Measurements from ENCODE around the gene VWA5B1. TPM values are rescaled to one million over a fixed set of nuclear protein-coding genes. Genes with fewer than 3 reads are reported as not detected.

Gene VWA5B1
- total RNA-seq, 3 donors from 2014 or later, result not detected

DNA sequence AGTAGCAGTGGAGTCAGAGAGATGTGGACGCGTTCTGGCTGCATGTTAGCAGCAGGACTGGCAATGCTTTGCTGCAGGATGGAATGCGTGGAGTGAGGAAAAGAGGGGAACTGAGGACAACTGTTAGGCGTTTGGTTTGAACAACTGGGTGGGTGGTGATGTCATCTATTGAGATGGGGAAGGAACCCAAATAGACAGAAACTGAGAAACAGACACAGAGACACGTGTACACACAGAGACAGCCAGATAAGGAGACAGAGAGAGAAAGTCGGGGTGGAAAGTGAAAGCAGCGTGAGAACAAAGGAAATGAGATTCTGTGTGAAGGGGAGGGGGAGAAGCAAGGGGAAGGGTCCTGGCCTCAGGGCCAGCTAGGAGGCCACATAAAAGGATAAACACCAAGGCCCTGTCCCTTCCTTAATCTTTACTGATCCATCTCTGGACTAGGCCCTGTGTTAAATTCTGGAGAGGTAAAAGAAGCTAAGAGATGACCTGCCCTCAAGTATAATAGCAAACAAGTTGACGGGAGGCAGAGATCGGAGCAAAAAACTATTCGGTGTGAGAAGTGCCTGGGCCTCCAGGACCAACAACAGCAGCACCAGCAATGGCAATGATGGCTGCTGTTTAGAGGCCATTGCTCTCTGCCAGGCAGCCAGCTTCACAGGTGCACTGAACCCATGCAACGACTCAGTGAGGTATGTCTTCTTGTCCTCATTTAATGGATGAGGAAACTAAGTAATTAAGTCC is 31.6 kb downstream of the VWA5B1 start:
- H3K27me3 Mint-ChIP-seq (ENCODE audit: low read depth), result peaks cover 2% of the 10 kb centered on the region
- ATAC-seq (peak; percentile 76 to 83), DNase-seq (no peak)
- peak overlapping the region; percentile 54 for H3K4me3 Mint-ChIP-seq
- no peaks in the 10 kb centered on the region for H3K36me3 Mint-ChIP-seq (ENCODE audit: insufficient read depth)
- peaks cover 33% of the 10 kb centered on the region for H3K4me1 Mint-ChIP-seq (ENCODE audit: low read depth)
- no peaks in the 10 kb centered on the region for H3K9me3 Mint-ChIP-seq

DNA sequence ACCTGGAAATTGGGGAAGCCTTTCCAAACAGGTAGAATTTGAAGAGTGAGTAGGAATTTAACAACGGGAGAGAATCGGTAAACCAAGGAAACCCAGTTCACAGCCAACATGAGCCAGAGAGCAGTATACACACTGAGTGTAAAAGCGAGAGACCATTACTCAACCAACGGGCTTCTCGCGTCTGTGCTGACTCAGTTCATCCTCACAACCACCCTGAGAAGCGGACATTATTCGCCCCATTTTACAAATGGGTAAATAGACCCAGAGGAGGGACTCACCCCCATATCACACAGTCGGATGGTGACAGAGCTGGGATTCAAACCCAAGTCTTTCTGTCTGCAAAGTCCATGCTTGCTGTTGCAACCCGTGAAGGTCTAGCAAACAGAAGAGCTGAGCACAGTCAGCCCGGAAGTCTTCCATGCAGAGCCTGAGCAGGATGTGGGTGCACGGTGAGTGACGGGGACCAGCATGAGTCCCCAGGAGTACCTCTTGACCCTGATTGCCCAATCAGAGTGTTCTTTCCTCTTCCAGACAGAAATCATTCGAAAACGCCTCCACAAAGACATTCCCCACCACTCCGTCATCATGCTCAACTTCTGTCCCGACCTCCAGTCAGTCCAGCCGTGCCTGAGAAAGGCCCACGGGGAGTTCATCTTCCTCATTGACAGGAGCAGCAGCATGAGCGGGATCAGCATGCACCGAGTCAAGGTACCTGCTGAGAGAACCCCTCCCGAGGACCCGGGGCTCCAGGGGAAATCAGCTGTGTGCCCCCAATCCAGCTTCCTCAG is 32.3 kb downstream of the VWA5B1 start:
- DNase-seq (no peak), ATAC-seq (peak; percentile 60 to 76)
- no peaks in the 10 kb centered on the region for H3K36me3 Mint-ChIP-seq (ENCODE audit: insufficient read depth)
- no peaks in the 10 kb centered on the region for H3K9me3 Mint-ChIP-seq
- H3K4me1 Mint-ChIP-seq (ENCODE audit: low read depth), result peaks cover 33% of the 10 kb centered on the region
- peak overlapping the region; percentile 54 for H3K4me3 Mint-ChIP-seq
- H3K27me3 Mint-ChIP-seq (ENCODE audit: low read depth), result peaks cover 3% of the 10 kb centered on the region

DNA sequence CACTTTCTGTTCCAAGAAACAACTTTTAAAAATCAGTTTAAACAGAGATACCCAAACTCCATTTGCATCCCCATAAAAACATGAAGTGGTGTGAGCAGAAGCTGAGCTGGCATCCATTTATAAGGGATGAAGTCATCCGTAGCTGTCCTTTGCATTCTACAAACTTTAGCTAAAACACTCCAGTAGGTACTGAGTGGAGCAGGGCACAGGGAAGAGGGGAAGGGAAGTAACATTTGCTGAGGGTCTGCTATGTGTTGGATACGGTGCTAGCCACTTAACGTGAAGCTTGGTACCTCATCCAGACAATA is 32.9 kb downstream of the VWA5B1 start:
- peak overlapping the region; percentile 54 for H3K4me3 Mint-ChIP-seq
- DNase-seq (no peak), ATAC-seq (no peak)
- no peaks in the 10 kb centered on the region for H3K36me3 Mint-ChIP-seq (ENCODE audit: insufficient read depth)
- no peaks in the 10 kb centered on the region for H3K9me3 Mint-ChIP-seq
- peaks cover 33% of the 10 kb centered on the region for H3K4me1 Mint-ChIP-seq (ENCODE audit: low read depth)
- H3K27me3 Mint-ChIP-seq (ENCODE audit: low read depth), result peaks cover 3% of the 10 kb centered on the region

DNA sequence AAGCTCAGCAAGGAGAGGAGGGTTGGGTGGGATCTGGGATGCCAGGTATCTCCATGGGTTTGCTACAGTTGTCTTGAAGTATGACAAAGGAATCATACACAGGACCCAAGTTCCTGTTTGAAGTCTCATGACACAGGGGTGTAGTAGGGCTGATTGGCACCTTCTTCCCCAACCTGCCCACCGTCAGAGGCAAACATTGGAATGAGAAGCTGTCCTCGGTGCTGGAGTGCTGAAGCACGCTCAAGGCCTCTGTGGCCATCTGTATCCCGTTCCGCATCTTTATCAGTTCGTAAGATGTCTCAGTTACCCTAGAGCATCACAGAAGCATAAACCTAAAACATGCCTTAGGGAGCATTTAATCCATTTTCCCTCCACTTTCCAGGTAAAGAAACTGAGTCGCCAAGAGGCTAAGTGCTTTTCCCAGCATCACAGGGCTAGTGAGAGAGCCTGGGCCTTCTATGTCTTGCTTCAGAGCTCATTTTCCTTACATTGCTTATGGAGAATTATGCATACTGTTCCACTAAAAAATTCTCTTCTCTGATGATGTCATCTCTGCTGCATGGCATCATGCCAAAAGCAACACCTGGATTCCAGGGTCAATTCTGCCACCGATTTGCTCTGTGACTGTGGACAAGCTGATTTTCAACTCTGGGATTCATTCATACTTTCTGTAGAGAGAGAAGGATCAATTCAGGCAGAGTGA is 34.2 kb downstream of the VWA5B1 start:
- Mint-ChIP-seq H3K27me3 (ENCODE audit: low read depth) (peaks cover 4% of the 10 kb centered on the region), H3K4me3 (no peak overlapping the region), H3K36me3 (ENCODE audit: insufficient read depth) (no peaks in the 10 kb centered on the region), H3K4me1 (ENCODE audit: low read depth) (peaks cover 30% of the 10 kb centered on the region), H3K9me3 (no peaks in the 10 kb centered on the region)
- DNase-seq (no peak), ATAC-seq (no peak)

DNA sequence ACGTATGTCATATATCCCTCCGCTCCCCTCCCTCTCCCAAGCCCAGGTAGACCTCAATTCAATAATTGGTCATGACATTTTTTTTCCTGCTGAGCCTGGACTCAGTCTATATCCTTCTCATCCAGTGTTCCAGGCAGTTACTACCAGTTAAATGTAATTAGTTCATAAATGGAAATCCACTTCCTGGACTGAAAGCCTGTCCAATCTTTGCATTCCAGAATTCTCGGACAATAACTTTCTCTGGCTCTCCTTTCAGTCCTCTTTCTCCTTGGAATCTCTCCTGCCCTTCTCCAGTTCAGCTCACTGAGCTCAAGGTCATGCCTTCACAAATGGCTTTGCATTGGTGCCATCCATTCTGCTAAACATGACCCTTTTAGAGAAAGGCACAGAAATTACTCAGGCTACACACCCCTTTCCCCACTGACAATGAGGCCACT is 34.8 kb downstream of the VWA5B1 start:
- peaks cover 6% of the 10 kb centered on the region for H3K27me3 Mint-ChIP-seq (ENCODE audit: low read depth)
- no peak overlapping the region for H3K4me3 Mint-ChIP-seq
- ATAC-seq (no peak), DNase-seq (no peak)
- H3K9me3 Mint-ChIP-seq, result no peaks in the 10 kb centered on the region
- no peaks in the 10 kb centered on the region for H3K36me3 Mint-ChIP-seq (ENCODE audit: insufficient read depth)
- peaks cover 30% of the 10 kb centered on the region for H3K4me1 Mint-ChIP-seq (ENCODE audit: low read depth)

DNA sequence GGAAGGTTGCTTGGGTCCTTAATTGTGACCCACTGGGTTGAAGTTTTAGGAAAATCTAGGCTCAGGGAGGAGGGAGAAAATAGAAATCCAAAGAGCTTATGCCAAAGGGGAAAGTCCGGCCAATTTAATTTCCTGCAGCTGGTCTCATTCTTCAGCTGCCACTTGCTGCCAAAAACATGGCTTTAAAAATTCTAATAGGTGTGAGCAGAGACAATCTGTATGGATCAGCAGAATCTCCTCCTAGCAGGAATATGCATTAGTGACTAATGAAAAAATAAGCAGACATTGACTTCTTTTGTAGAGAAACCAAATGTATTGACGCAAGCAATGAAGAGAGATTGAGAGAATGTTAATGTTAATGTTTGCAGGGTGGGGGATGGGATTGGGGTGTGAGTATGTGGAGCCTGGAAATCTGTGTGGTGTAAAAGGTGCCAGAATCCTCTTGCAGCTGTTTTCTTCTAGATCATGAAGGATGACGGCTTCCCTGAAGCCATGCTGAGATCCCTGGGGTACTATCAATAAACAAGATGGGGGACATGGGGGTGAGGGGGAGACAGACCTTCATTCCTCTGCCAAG is 35.3 kb downstream of the VWA5B1 start:
- H3K36me3 Mint-ChIP-seq (ENCODE audit: insufficient read depth), result no peaks in the 10 kb centered on the region

DNA sequence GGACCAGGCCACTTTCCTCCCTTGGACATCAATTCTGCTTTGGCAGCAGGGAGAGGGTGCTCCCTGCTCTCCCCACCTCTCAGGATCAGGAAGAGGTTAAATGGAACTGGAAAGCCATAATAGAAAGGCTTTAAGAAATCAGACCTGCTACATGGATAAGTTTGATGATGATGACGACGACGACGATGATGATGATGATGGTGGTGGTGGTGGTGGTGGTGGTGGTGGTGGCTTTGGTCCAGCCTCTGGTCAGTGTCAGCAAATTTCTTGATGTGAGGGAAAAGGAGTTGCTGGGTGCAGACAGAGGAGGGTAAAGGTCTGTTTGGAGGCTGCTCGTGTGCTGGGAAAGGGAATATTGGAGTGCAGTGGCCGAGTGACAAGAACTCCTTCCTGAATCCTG is 36.8 kb downstream of the VWA5B1 start:
- H3K9me3 Mint-ChIP-seq, result no peaks in the 10 kb centered on the region
- H3K36me3 Mint-ChIP-seq (ENCODE audit: insufficient read depth), result no peaks in the 10 kb centered on the region
- ATAC-seq (no peak), DNase-seq (no peak)
- H3K4me3 Mint-ChIP-seq, result no peak overlapping the region
- H3K4me1 Mint-ChIP-seq (ENCODE audit: low read depth), result peaks cover 11% of the 10 kb centered on the region
- H3K27me3 Mint-ChIP-seq (ENCODE audit: low read depth), result peaks cover 8% of the 10 kb centered on the region

More for the DNA sequence above, 35.3 kb downstream of the VWA5B1 start:
- Mint-ChIP-seq H3K4me3 (no peak overlapping the region), H3K27me3 (ENCODE audit: low read depth) (peaks cover 8% of the 10 kb centered on the region), H3K9me3 (no peaks in the 10 kb centered on the region), H3K4me1 (ENCODE audit: low read depth) (peaks cover 26% of the 10 kb centered on the region)
- DNase-seq (no peak), ATAC-seq (no peak)

DNA sequence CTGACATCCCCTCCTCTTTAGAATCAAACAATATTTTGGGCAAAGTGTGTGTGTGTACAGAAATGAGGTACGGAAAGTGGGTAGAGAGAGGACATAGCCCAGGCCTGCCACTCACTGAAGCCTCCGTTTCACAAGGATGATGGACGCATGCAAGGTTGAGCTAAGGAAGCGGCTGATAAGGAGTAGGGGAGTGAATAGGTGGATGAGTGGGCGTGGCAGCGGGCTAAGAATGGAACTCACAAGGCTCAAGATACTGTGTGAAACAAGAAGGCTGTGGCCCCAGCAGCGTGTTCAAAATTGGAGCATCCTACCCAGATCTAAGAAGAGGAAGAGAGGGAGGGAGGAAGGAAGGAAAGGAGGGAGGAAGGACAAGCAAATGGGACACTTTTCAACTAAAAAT is 37.5 kb downstream of the VWA5B1 start:
- H3K4me3 Mint-ChIP-seq, result no peak overlapping the region
- no peaks in the 10 kb centered on the region for H3K9me3 Mint-ChIP-seq
- DNase-seq (no peak), ATAC-seq (no peak)
- peaks cover 8% of the 10 kb centered on the region for H3K27me3 Mint-ChIP-seq (ENCODE audit: low read depth)
- peaks cover 4% of the 10 kb centered on the region for H3K4me1 Mint-ChIP-seq (ENCODE audit: low read depth)
- H3K36me3 Mint-ChIP-seq (ENCODE audit: insufficient read depth), result no peaks in the 10 kb centered on the region

DNA sequence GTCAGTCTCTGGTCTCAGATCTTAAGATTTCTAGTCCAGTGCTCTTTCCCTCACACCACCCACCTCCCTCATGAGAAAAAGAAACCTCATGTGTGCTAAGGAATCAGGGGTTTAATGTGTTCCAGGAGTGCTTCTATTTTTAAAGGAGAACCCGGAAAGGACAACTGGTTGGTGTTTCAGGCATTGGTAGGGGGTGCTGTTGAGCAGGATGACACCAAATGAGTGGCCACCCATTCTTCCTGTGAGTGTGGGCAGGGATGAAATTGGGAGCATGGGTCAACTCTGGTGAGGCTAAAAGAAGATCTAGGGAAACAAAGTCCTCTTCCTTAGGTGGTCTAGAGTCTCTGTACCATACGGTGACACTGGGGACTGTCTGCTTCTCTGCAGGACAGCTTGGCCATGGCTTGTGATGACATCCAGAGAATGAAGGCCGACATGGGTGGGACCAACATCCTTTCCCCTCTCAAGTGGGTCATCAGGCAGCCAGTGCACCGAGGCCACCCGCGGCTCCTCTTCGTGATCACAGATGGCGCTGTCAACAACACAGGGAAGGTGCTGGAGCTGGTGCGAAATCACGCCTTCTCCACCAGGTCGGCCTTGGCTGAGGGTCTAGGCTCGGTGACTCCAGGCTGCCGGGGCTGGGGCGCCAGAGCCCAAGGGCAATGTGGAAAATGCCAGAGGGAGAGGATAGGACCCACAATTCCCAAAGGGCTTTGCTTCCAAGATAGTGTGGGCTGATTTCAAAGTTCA is 39.3 kb downstream of the VWA5B1 start:
- Mint-ChIP-seq H3K4me1 (ENCODE audit: low read depth) (no peaks in the 10 kb centered on the region), H3K27me3 (ENCODE audit: low read depth) (peaks cover 8% of the 10 kb centered on the region)
- no peak for ATAC-seq

DNA sequence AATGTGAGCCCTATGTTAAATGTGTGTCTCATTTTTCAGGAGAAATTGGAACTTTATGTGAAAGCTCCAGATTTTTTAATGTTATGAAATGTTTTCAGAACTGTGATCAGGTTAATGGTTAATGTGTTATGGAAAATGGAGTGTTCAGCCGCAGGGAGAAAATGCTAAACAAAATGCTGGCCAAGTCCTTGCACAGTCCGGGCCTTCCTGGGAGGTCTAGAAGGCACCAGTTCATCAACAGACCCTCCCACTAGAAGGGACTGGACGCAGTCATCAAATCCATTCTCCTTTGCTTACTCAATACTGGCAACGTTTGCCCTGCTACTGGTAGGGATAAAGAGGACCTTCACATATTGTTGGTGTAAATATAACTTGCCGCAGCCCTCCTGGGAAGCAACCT is 43.4 kb downstream of the VWA5B1 start:
- ATAC-seq (no peak), DNase-seq (no peak)
- Mint-ChIP-seq H3K4me3 (no peak overlapping the region), H3K4me1 (ENCODE audit: low read depth) (no peaks in the 10 kb centered on the region), H3K9me3 (no peaks in the 10 kb centered on the region), H3K36me3 (ENCODE audit: insufficient read depth) (no peaks in the 10 kb centered on the region), H3K27me3 (ENCODE audit: low read depth) (peaks cover 8% of the 10 kb centered on the region)

More for the DNA sequence above, 39.3 kb downstream of the VWA5B1 start:
- no peaks in the 10 kb centered on the region for H3K36me3 Mint-ChIP-seq (ENCODE audit: insufficient read depth)
- DNase-seq, result no peak
- H3K9me3 Mint-ChIP-seq, result no peaks in the 10 kb centered on the region
- no peak overlapping the region for H3K4me3 Mint-ChIP-seq

DNA sequence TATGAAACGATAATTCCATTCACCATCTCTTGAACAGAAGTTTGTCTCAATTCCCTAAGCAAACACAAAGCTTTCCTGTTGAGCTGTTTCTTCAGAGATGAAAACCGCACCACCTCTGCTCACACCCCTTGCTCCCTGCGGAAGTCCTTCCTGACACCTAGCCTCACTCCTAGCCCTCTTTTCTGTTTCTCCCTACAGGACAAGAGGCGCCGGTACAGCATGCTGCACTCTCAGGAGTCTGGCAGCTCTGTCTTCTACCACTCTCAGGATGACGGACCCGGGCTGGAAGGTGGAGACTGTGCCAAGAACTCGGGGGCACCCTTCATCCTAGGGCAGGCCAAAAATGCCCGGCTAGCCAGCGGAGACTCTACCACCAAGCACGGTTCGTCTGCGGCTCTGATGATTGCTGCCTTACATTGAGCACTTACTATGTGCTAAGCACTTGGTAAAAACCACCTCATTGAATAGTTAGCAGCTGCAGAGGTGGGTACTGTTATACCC is 45.5 kb downstream of the VWA5B1 start:
- Mint-ChIP-seq H3K36me3 (ENCODE audit: insufficient read depth) (no peaks in the 10 kb centered on the region), H3K4me1 (ENCODE audit: low read depth) (no peaks in the 10 kb centered on the region), H3K4me3 (no peak overlapping the region), H3K9me3 (no peaks in the 10 kb centered on the region), H3K27me3 (ENCODE audit: low read depth) (peaks cover 3% of the 10 kb centered on the region)
- DNase-seq, result no peak
- no peak for ATAC-seq

DNA sequence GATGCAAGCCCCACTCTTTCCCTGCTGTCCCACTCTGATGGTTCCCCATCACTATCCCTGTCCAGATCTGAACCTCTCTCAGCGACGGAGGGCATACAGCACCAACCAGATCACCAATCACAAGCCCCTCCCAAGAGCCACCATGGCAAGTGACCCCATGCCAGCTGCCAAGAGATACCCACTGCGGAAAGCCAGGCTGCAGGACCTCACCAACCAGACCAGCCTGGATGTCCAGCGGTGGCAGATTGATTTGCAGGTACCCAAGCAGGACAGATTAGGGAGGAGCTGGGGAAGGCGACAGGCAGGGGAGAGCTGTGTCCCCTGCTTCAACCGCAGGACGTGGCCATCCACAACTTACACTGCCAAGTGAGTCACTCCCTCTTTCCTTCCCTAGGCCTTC is 46.9 kb downstream of the VWA5B1 start:
- Mint-ChIP-seq H3K4me1 (ENCODE audit: low read depth) (no peaks in the 10 kb centered on the region), H3K9me3 (no peaks in the 10 kb centered on the region), H3K27me3 (ENCODE audit: low read depth) (peaks cover 13% of the 10 kb centered on the region), H3K4me3 (no peak overlapping the region), H3K36me3 (ENCODE audit: insufficient read depth) (no peaks in the 10 kb centered on the region)
- no peak for DNase-seq
- no peak for ATAC-seq

DNA sequence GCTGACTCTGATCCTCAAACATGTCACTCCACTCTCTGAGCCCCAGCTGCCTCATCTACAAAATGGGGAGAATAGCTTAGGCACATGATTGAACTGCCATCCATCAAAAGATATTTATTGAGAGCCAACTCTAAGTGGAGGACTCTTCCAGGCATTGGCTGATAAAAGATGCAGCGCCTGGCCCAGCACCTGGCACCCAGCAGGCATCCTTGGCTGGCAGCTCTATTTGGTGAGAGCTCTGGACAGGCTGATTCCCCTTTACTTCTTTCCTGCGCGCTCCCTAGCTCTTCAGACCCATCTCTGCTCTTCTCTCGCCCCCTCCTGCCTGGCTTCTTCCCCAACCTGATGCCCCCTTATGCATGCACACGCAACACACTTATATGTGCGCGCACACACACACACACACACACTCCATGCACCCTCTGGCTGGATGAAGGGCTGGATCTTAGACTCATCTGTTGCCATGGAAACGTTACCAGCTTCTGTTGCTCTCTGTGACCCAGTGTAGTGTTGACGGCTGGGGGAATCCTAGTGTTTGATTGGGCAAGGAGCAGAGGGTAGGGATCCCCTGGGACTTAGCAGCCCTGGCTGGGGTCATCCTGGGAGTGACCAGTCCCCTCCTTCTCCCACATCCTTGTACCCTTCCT is 49.3 kb downstream of the VWA5B1 start:
- Mint-ChIP-seq H3K9me3 (no peaks in the 10 kb centered on the region), H3K4me1 (ENCODE audit: low read depth) (peaks cover 6% of the 10 kb centered on the region), H3K27me3 (ENCODE audit: low read depth) (peaks cover 25% of the 10 kb centered on the region), H3K4me3 (no peak overlapping the region), H3K36me3 (ENCODE audit: insufficient read depth) (no peaks in the 10 kb centered on the region)
- no peak for DNase-seq
- no peak for ATAC-seq
